RWPE1 (cell line): ENCODE measurements around the gene HEYL.
"Not testable (repeated sequence)": the region's sequence is repeated elsewhere in the genome, so short reads cannot be mapped to it uniquely, and the experiment has no call there.

Experiments used
- CTCF ChIA-PET: fragments of 350-600 bp; sonication (Branson Sonifier 250); formaldehyde crosslinking; extraction: SDS; loops from one replicate; lab custom pipeline; 2021; lab: Yijun Ruan, JAX
- POLR2A ChIA-PET: fragments of 400-600 bp; formaldehyde crosslinking; extraction: SDS; loops from one replicate; lab custom pipeline; 2020; ENCODE audit warnings: antibody characterized with exemption; ENCODE audit not compliant: low non-redundant PET; lab: Yijun Ruan, JAX
- DNase-seq: peaks from one replicate; pipeline ENCODE4 v3.0.0; 2012; ENCODE audit warnings: low spot score
- H3K27ac ChIP-seq: fragments of 450-650 bp; 2 replicates; pipeline ENCODE4 v1.5.1; 2017
- CTCF ChIP-seq: fragments of 450-650 bp; conservative IDR thresholded peaks from 2 replicates; pipeline ENCODE4 v1.5.1; 2017; ENCODE audit warnings: low read depth, mild to moderate bottlenecking

Gene HEYL

DNA sequence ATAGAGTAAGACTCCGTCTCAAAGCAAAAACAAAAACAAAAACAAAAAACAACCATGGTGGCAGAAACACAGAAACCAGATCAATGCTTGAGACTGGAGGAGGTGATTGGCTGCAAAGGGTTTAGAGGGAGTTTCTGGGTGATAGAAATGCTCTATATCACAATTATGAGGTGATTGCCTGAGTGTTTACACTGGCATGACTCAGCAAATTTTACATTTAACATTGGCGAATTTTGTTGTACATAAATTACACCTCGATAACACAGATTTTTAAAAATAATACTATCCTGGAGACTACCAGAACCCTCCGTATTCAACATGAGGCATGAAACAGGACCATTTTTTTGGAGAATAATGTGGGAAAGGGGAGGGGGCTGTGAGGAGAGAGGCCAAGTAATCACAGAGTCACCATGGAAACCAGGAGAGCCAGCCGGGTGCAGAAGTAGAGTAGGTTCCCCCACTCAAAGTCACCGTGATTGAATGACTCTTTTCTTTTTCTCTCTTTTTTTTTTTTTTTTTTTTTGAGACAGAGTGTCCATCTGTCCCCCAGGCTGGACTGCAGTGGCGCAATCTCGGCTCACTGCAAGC is 24.3 kb downstream of the HEYL start:
- no peak for TF ChIP-seq CTCF
- CTCF ChIA-PET: no interaction called here
- no peak overlapping the region for H3K27ac ChIP-seq
- no peak for DNase-seq
- POLR2A ChIA-PET: interaction anchor here (0.7 kb wide), 1 partner anchor 56 kb away, joined by 4 read pairs; no protein-coding TSS in a partner anchor

DNA sequence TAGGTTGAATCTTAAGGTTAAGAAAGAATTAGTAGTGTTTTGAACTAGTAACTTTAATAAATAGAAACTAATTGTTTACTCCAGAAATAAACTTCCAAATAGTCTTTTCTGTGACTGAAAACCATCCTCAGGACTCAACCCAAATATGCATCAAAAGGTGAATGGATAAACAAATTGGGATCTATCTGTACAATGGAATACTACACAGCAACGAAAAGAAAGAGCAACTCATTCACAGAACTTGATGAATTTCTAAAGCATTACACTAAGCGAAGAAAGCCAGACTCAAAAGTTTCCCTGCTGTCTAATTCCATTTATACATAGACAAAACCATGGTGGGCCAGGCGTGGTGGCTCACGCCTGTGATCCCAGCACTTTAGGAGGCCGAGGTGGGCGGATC is 25.0 kb downstream of the HEYL start:
- ChIA-PET POLR2A (no interaction called here), CTCF (no interaction called here)
- H3K27ac ChIP-seq: no peak overlapping the region
- DNase-seq: no peak
- TF ChIP-seq CTCF: no peak

DNA sequence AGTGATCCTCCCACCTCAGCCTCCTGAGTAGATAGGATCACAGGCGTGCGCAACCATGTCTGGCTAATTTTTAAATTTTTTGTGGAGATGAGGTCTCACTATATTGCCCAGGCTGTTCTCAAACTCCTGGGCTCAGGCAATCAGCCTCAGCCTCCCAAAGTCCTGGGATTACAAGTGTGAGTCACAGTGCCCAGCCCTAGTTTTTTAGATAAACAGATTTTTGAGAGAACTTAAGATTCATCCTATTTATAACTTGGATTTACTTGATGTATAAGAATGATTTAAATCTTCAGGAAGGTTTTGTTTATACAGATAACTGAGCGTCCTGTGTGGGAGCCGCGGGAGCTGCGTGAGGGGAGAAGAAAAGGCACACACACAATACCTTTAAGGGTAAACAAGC is 26.2 kb downstream of the HEYL start:
- CTCF ChIA-PET: interaction anchor here (0.7 kb wide), 1 partner anchor 60 kb away, joined by 4 read pairs; no protein-coding TSS in a partner anchor
- TF ChIP-seq CTCF: no peak

GRCh38 chr1:39609618-39610331 is 29.7 kb downstream of the HEYL start:
- ChIA-PET POLR2A (interaction anchor here (0.7 kb wide), 1 partner anchor 302 kb away, joined by 8 read pairs; no protein-coding TSS in a partner anchor), CTCF (interaction anchor here (0.6 to 1.0 kb wide), 3 partner anchors 23 to 196 kb away, joined by 3 to 4 read pairs (median 4); no protein-coding TSS in a partner anchor)
- peak; percentile 73 for TF ChIP-seq CTCF
- no peak overlapping the region for H3K27ac ChIP-seq
- peak; percentile 39 for DNase-seq

More for the DNA sequence above, 26.2 kb downstream of the HEYL start:
- POLR2A ChIA-PET: no interaction called here
- no peak overlapping the region for H3K27ac ChIP-seq
- DNase-seq: no peak

- no peak for DNase-seq
- POLR2A ChIA-PET: no interaction called here
- TF ChIP-seq CTCF: no peak
- CTCF ChIA-PET: interaction anchor here (0.7 to 1.7 kb wide), 3 partner anchors 32 to 312 kb away, joined by 3 to 5 read pairs (median 4); no protein-coding TSS in a partner anchor
- no peak overlapping the region for H3K27ac ChIP-seq
Observed at GRCh38 chr1:39608921-39609320, 30.5 kb downstream of the HEYL start.

GRCh38 chr1:39603677-39604076 is 35.8 kb downstream of the HEYL start:
- DNase-seq, CTCF ChIA-PET, H3K27ac ChIP-seq, POLR2A ChIA-PET: not testable (repeated sequence)

GRCh38 chr1:39601667-39602255 is 37.7 kb downstream of the HEYL start:
- DNase-seq, H3K27ac ChIP-seq, POLR2A ChIA-PET, CTCF ChIA-PET: not testable (repeated sequence)
